ENCODE measurements around the gene LRG1.

DNA sequence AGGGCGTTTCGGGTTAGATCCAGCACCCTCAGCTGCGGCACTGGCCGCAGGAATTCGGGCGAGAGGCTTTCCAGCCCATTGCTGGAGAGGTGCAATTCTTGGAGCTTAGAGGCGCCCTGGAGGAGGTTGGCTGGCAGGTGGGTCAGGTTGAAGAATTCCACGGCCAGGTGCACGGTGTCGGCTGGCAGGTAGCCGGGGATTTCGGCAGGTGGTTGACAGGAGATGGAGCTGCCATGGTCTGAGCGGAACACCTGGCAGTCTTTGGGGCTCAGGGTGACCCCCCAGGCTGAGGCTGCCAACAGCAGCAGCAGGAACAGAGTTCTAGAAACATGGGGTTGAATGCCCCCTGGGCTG lies 1.3 kb downstream of the LRG1 start:
- TF ChIP-seq, protein P1, sequence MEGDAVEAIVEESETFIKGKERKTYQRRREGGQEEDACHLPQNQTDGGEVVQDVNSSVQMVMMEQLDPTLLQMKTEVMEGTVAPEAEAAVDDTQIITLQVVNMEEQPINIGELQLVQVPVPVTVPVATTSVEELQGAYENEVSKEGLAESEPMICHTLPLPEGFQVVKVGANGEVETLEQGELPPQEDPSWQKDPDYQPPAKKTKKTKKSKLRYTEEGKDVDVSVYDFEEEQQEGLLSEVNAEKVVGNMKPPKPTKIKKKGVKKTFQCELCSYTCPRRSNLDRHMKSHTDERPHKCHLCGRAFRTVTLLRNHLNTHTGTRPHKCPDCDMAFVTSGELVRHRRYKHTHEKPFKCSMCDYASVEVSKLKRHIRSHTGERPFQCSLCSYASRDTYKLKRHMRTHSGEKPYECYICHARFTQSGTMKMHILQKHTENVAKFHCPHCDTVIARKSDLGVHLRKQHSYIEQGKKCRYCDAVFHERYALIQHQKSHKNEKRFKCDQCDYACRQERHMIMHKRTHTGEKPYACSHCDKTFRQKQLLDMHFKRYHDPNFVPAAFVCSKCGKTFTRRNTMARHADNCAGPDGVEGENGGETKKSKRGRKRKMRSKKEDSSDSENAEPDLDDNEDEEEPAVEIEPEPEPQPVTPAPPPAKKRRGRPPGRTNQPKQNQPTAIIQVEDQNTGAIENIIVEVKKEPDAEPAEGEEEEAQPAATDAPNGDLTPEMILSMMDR (IDR thresholded peaks at IDR 0.05 in 8 of 11, conservative IDR thresholded peaks at IDR 0.05 in 3 of 11), result no peak
- no peak for TF ChIP-seq POLR2A (IDR thresholded peaks at IDR 0.05)

Measured in spleen (tissue), 7 donors.